ENCODE data around the gene ACADVL.

The ACADVL gene

DNA sequence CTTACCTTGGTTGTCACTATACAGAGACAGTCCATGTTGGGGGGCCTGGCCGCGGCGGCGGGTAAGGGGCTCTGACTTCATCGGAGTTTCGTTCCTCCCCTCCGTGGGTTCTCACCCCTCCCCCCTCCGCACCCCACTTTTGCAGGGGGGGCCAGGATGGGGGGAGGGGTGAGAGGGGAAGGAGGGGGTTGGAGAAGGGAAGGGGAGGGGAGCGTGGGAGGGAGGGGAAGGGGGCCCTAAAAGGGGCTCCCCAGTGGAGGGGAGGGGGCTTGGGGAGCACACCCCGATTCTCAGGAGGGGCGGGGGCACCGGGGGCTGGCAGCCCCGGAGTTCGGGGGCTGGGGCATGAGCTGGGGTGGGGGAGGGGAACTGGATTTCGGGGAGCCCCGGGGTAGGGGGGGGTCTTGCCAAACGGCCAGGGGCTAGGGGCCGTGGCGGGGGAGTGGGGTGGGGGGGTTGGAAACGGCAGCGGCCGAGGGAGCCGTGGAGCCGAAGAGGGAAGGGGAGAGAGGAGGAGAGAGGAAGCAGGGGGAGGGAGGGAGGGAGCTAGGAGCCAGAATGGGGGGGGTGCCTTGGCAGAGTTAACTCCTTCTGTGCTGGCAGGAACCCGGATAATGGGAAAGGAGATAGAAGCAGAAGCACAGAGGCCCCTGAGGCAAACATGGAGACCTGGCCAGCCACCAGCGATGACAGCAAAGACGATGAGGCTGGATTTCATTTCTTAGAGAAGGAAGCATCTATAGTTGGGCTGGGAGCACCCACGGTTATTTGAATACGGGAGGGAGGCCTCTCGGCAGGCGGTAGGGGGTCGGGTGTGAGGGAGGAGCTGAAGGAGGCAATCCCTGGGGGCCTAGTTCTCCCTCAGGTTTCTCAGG, 2.4 kb upstream of the ACADVL start:
- peak; percentile 8 for FAIRE-seq

- FAIRE-seq: no peak
These were observed 1.6 kb upstream of the ACADVL start for GRCh38 chr17:7218166-7218565.

GRCh38 chr17:7218758-7219157, 980 bp upstream of the ACADVL start:
- FAIRE-seq: no peak

DNA sequence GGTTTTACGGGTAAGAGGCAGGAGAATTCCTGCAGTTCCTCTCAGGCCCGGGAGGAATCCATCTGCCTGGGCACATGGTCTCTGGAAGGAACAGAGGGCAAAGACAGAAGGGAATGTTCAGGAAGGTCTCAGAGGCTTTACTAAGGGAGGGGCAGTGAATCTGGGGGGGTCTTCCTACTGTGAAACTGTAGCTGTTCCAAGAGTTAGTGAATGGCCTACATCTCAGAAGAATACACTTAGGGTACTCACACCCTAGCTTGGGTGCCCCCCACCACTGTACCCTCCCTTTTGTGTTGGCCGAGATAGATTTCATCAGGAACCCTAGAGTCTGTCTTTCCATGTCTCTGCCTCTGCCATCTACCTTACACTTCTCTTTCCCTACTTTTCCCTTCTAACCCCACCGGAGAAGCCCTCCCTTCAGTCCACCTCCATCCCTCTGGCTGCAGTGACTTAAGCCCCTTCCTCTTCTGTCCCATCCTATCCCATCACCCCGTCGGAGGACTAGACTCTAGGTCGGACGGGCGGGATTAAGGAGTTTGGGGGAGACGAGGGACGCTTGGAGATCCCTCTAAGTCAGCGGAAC, 418 bp upstream of the ACADVL start:
- FAIRE-seq: no peak

DNA sequence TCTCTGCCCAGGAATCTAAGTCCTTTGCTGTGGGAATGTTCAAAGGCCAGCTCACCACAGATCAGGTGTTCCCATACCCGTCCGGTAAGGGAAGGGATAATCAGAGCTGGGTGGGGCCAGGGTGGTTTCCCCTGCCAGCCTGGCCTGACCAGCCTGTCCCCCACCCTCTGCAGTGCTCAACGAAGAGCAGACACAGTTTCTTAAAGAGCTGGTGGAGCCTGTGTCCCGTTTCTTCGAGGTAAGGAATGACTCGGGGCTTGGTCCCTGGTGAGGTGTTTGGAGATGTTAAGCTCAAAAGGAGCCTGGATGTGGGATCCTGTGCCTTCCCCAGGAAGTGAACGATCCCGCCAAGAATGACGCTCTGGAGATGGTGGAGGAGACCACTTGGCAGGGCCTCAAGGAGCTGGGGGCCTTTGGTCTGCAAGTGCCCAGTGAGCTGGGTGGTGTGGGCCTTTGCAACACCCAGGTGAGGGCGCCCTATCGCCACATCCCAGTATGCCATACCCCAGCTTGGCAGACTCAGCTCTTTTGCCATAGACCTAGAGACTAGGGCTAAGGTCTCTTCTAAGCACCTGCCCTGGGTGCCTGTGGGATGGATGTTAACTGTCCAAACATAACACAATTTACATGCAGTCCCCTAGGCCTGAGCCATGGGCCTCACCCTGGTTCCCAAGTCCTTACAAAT, 997 bp downstream of the ACADVL start:
- FAIRE-seq: peak; percentile 19

DNA sequence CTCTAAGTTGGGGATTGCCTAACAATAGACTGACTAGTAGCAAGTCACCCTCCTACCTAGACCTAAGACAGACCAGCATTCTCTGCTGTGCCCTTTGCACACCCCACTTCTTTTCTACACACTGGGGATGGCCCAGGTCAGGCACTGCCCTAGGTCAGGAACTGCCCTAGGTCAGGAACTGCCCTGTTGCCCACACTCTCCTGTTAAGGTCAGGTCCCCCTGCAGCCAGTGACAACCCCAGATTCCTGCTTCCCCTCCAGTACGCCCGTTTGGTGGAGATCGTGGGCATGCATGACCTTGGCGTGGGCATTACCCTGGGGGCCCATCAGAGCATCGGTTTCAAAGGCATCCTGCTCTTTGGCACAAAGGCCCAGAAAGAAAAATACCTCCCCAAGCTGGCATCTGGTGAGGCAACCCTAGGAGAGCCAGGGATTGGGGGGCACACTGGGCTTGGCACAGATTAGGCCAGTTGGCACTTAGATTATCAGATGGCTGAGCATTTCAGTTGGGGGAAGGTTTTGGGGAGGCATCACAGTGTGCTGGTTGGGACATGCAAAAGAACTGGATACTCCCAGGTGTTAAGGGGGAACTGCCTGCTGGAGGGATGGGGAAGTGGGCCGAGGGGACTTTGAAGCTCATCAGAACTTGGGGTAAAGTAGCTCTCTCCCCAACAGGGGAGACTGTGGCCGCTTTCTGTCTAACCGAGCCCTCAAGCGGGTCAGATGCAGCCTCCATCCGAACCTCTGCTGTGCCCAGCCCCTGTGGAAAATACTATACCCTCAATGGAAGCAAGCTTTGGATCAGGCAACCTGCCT, 1.7 kb downstream of the ACADVL start:
- no peak for FAIRE-seq

GRCh38 chr17:7222093-7222971, 2.6 kb downstream of the ACADVL start:
- FAIRE-seq: no peak

DNA sequence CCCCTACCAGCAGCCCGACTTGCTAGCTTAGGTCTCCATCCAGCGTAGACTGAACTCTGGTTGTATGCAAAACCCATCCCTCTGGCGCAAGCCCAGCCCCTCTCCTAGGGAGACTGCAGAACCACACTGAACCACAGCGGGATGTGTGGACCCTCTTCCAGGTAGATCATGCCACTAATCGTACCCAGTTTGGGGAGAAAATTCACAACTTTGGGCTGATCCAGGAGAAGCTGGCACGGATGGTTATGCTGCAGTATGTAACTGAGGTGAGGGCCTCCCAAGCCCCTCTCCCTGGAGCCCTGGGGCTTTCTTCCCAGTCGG, 3.2 kb downstream of the ACADVL start:
- no peak for FAIRE-seq

GRCh38 chr17:7223375-7223774, 3.6 kb downstream of the ACADVL start:
- FAIRE-seq: no peak

GRCh38 chr17:7224110-7224509, 4.4 kb downstream of the ACADVL start:
- no peak for FAIRE-seq

- FAIRE-seq: no peak
These were observed 4.9 kb downstream of the ACADVL start for GRCh38 chr17:7224661-7225111.

- no peak for FAIRE-seq
These were observed 6.1 kb downstream of the ACADVL start for GRCh38 chr17:7225711-7226331.

DNA sequence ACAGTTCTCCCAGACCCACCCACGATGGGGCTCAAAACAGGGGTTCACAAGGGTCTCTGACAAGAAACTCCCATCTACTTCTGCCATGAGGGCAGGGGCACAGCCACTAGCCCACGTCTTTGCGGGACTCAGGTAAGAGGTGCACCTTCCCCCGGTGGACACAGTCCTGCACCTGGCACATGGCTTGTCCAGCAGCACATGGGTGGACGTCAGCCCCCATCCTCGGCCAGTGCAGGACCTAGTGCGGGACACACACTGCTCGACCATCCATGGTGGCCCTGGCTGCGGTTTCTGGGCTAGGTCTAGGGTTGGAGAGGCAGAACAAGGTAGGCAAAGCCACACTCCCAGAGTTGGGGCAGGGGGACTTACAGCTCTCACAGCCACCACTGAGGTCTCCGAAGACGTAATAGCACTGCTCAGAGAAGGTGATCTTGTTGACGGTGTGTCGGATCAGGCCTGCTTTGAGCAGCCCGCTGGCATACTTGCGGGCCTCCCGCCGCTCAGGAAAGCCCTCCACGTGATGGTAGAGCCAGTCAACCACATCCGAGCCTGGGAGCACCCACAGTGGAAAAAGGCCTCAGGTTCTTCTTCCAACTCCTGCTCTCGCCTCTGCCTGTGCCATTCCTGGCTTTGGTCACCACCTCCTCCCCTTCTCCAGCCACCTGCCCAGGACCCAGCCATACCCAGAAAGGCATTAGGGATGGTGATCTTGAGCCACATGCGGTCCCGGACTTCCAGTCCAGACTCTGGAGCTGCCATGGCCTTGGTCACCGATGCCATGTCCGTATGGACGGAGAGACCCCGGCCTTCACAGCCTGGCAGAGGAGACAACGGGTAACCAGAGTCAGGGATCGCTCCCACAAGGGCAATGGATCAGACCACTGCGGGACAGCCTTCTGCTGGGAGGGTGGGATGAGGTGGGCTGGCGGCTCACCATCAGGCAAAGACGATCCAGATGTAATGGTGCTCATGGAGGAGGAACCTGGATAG, 7.3 kb downstream of the ACADVL start:
- FAIRE-seq: no peak

- no peak for FAIRE-seq
These were observed 9.2 kb downstream of the ACADVL start for GRCh38 chr17:7228920-7229319.

DNA sequence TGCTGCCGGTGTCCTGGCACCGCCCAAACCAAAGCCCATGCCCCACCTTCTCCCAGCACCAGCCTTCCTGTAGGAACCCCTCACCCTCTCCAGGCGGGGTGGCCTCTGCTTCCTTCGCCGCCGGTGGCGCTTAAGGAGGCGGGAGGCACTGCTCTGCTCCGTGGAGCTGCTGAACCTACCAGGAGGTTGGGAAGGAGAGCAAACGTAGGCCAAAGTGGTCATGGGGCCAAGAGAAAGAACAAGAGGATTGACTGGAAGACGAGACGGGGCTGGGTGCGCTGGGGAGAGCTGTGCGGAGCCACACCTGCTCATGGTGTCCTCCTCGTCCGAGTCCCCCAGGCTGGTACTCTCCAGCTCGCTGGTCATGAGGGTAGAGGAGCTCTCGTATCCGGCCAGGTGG, 9.8 kb downstream of the ACADVL start:
- FAIRE-seq: no peak

- no peak for FAIRE-seq
These were observed 12.4 kb downstream of the ACADVL start for GRCh38 chr17:7232114-7232513.

DNA sequence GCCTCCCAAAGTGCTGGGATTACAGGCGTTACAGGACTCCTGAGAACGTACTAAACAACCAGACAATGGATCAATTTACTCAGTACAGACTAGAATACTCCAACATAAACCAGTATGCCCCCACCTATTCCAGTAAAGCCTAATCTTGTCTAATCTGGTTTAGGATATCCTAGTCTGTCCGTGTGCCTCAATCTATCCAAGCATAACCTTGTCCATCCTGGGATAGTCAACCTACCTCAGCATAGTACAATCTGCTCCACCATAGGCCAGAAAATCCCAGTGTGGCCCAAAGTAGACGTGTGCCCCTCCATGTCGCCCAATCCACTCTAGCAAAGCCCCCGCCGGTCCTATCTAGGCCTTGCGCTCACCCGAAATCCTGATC, 14.0 kb downstream of the ACADVL start:
- no peak for FAIRE-seq

DNA sequence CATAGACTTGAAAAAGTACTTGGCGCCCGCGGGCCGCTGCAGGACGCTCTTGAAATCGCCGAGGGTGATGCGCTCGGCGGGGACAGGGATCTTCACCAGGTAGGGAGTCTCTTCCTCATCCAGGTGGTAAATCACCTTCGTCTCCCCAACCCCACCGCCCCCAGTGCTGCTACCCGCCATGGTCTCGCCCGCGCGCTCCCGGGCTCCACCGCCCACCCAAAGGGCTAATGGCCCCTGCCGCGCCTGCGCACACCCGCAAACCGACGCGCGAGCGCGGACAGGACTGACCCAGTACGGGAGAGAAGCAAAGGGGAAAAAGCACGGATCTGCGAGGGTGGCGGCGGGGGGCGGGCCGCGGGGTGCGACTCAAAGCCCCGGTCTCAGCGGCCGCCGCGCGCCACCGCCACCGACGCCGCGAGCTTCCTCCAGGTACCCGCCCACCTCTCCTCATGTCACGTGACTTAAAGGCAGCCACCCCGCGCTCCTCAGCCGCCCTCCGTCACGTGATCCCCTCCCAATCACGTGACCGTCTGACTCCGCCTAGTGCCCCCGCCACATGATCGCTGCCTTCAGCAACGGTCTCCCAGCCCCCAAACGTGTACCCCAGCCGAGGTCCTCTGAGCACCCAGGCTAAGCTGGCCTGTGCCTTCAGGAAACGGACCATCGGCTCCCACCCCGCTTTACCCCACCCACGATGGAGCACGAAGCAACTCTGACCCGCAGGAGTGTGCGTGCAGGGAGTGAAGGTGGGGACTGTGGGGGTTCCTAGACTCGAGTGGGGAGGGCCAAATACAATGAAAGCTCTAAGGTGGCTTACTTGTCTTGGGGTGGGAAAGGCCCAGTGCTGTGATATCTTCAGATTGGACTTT, 14.6 kb downstream of the ACADVL start, which contains the start of gene DVL2:
Gene DVL2, minus strand, starts transcription at position 435 of the 869 bp plus-strand sequence. Its CDS starts 255 bp downstream, at position 180.
- peak; percentile 89 for FAIRE-seq
